NT2/D1 (cell line): ENCODE measurements around the gene MXD1.

ENCODE experiments used
- DNase-seq: peaks from one replicate; pipeline ENCODE4 v3.0.0-alpha.2; 2011; ENCODE audit warnings: low read depth, low spot score
- H3K27me3 ChIP-seq: 2 replicates; pipeline ENCODE4 v1.6.0; 2011; ENCODE audit warnings: mild to moderate bottlenecking; ENCODE audit not compliant: insufficient read length, insufficient read depth
- H3K36me3 ChIP-seq: 2 replicates; pipeline ENCODE4 v1.6.1; 2011; ENCODE audit warnings: mild to moderate bottlenecking, low read length, mixed read lengths; ENCODE audit not compliant: insufficient read depth, insufficient read length
- H3K4me1 ChIP-seq: 2 replicates; pipeline ENCODE4 v1.5.1; 2011; ENCODE audit not compliant: insufficient read depth, insufficient read length
- H3K4me3 ChIP-seq: 2 replicates; pipeline ENCODE4 v1.5.1; 2011; ENCODE audit warnings: low read depth; ENCODE audit not compliant: insufficient read length
- H3K9ac ChIP-seq: 2 replicates; pipeline ENCODE4 v1.6.0; 2011; ENCODE audit warnings: low read depth; ENCODE audit not compliant: insufficient read length
- H3K9me3 ChIP-seq: 2 replicates; pipeline ENCODE4 v1.5.1; 2011; ENCODE audit warnings: mild to moderate bottlenecking, low read length; ENCODE audit not compliant: insufficient read depth
- SUZ12 ChIP-seq: IDR thresholded peaks from 2 replicates; pipeline ENCODE4 v1.6.1; 2011; ENCODE audit not compliant: insufficient read length, insufficient read depth; ENCODE audit errors: extremely low read depth
- YY1 ChIP-seq: IDR thresholded peaks from 2 replicates; pipeline ENCODE4 v1.6.1; 2011; ENCODE audit not compliant: insufficient read length, insufficient read depth
- ZNF274 ChIP-seq: IDR thresholded peaks from 2 replicates; pipeline ENCODE4 v1.6.1; 2011; ENCODE audit warnings: mild to moderate bottlenecking, low read depth, low read length

MXD1 gene

DNA sequence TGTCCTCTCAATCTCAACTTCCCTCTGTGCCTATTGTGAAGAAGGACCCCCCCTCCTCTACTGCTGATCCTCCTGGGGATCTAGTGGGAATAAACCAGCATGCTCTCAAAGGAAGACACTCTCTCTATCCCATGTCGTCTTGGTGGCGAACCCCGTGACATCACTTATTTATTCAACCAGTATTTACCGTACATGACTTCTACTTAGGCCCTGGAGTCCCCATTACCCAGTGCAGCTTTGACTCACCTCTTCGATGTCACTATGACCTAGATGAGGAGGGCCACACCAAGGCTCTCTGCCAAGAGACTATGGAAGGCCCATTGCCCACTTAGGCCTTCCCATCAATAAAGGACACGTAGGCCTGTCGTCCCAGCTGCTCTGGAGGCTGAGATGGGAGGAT, 29.8 kb downstream of the MXD1 start:
- TF ChIP-seq ZNF274 (no peak), YY1 (no peak), SUZ12 (no peak)
- no peak for DNase-seq
- Histone ChIP-seq H3K4me3 (no peak overlapping the region), H3K9me3 (no peaks in the 10 kb centered on the region), H3K9ac (no peak overlapping the region), H3K36me3 (no peaks in the 10 kb centered on the region), H3K4me1 (no peaks in the 10 kb centered on the region), H3K27me3 (no peaks in the 10 kb centered on the region)

DNA sequence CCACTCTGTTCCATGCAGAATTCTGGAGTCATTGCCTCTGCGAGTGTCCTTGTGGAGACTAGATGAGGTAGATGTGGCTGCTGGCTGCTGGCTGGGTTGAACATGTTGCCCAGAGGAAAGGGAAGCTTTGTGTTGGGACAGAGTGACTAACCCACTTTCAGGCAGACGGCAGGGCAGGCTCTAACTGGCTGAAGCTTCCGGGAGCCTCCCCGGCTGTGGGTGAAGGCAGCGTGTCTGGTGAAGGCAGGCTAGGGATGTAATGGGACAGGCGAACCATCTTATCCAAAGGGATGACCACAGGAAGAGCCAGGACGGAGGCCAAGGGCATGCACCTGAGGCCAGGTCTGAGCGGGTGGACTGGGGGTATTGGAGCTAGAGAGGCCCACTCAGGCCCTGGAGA, 30.5 kb downstream of the MXD1 start:
- H3K27me3 ChIP-seq = no peaks in the 10 kb centered on the region

DNA sequence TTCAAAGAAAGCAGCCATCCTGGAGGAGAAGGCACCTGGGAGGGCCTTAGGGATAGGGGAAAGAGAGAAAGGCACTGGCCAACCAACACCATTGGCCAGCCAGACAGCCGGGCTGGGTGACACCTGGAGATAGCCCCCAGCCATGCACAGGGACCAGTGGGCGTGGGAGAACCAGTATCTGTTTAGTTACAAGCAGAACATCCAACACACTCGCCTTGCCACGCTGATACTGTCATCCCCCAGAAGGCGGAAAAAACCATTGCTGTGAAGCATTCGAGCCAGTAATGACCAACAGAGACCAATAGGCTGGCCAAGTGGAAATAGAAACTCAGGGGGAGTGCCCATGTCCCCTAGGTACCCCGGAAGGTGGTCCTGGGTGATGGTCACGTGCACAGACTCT, 31.0 kb downstream of the MXD1 start:
- H3K4me1 ChIP-seq = no peaks in the 10 kb centered on the region
- DNase-seq = no peak
- no peaks in the 10 kb centered on the region for H3K36me3 ChIP-seq
- H3K9me3 ChIP-seq = no peaks in the 10 kb centered on the region
- no peaks in the 10 kb centered on the region for H3K27me3 ChIP-seq
- no peak overlapping the region for H3K4me3 ChIP-seq
- TF ChIP-seq ZNF274 (no peak), SUZ12 (no peak), YY1 (no peak)
- no peak overlapping the region for H3K9ac ChIP-seq

More for the DNA sequence above, 30.5 kb downstream of the MXD1 start:
- Histone ChIP-seq H3K9ac (no peak overlapping the region), H3K36me3 (no peaks in the 10 kb centered on the region), H3K4me1 (no peaks in the 10 kb centered on the region), H3K9me3 (no peaks in the 10 kb centered on the region), H3K4me3 (no peak overlapping the region)
- TF ChIP-seq SUZ12 = no peak
- TF ChIP-seq ZNF274 = no peak
- TF ChIP-seq YY1 = no peak
- no peak for DNase-seq

DNA sequence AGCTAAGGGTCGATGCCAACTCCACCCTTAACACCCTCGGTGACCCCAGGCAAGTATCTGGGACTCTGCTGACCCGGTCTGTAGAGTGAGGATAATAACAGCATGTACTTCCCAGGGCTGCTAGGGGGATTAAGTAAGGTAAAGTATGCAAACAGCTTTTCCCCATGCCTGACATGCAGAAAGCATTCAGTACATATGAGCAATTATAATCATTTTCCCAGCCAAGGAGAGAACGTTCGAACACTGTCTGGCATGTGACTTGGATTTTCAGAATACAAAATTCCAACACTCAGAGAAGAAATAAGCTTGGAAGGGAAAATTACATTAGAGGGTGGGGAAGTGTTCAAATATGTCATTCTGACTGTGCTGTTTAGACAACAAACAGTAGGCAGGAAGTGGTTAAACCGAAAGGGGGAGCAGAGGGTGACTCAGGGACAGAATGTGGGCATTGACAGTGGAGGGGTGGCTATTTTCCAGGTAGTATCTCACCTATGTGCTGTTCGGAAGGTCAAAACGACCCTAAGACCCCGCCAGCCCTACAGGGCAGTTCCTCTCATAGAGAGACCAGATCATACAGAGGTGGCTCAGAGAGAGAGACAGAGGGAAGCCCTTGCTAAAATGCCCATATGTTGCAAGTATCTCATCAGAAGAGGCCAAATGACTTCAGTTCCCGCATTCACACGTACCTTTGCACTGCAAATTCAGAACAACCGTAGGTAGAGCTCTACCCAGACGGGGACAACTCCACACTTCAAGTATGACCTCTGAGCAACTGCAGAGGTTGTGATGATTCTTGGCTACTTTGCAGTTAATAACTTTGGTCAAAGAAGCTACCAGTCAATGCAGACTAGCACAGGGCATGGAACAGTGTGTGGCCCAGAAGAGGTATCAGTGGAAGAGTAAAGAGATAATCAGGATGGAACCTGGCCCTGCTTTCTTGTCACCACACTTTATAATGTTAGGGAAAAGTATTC, 31.7 kb downstream of the MXD1 start:
- no peak for TF ChIP-seq YY1
- TF ChIP-seq ZNF274 = no peak
- TF ChIP-seq SUZ12 = no peak
- H3K9me3 ChIP-seq = no peaks in the 10 kb centered on the region
- no peaks in the 10 kb centered on the region for H3K27me3 ChIP-seq
- H3K4me3 ChIP-seq = no peak overlapping the region
- no peak for DNase-seq
- no peaks in the 10 kb centered on the region for H3K4me1 ChIP-seq
- H3K9ac ChIP-seq = no peak overlapping the region
- H3K36me3 ChIP-seq = no peaks in the 10 kb centered on the region

DNA sequence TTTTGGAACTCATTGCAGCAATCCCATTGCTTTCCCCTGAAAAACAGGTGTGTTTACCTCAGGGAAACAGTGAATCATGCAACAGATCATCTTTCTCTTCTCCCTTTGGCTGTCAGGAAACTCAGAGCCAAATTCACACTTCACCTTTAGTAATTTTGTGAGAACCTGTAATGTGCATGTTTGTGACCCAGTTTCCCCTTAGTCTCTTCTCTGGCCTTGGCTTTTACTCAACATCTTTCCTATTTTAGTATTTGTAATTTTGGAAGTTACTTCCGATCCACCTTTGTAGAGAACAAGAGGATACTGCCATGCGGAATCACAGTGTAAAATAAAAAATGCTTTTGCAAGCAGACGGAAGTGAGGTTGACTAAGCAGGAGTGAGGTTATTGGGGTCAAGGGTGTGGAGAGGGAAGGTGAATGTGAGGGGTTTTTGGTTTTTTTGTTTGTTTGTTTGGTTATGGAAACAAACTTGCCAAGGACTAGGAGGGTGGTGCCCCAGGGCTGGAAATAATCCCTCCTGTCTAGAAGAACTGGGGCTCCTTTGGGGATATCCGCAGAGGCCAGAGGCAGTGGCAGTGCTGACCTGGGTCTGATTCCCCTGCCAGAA, 32.5 kb downstream of the MXD1 start:
- no peak for DNase-seq
- no peak overlapping the region for H3K9ac ChIP-seq
- no peak overlapping the region for H3K4me3 ChIP-seq
- H3K9me3 ChIP-seq = no peaks in the 10 kb centered on the region
- no peaks in the 10 kb centered on the region for H3K4me1 ChIP-seq
- H3K27me3 ChIP-seq = no peaks in the 10 kb centered on the region
- TF ChIP-seq ZNF274 = no peak
- no peak for TF ChIP-seq SUZ12
- TF ChIP-seq YY1 = no peak
- no peaks in the 10 kb centered on the region for H3K36me3 ChIP-seq

DNA sequence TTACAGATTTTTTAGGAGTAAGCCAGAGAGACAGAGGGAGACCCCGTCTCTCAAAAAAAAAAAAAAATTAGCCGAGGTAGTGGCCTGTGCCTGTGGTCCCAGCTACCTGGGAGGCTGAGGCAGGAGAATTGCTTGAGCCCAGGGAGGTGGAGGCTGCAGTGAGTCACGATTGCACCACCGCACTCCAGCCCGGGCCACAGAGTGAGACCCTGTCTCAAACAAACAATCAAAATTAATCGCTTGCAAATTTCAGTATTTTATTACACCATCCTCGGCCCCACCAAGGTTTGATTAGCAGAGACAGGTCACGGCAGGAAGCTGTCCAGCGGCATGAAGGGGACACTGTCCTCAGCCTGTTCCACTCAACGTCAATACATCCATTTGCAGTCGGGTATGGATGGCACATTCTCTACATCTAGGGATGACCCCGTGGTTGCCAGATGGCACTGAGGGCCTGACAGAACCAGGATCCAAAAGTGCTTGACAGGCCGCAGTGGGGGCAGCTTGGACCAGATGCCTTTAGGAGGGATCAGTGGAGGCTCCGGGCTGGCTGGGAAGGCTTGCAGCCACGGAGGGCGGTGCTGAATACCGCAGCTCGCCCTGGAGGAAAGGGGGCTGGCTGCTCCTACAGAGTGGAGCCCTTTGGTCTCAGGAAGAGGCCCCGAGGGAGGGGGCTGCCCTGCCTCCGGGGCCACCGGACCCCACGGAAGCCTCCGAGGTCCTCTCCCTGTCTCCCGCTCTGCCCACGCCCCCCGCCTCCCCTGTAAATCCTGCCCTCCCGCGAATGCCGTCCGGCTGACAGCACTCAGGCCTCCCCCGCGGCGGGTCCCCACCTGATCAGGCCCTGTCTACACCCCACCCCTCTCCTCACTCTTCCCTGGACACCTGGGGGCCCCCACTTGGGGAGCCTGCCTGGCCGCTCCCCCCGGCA, 33.4 kb downstream of the MXD1 start:
- Histone ChIP-seq H3K4me1 (no peaks in the 10 kb centered on the region), H3K9ac (no peak overlapping the region), H3K36me3 (no peaks in the 10 kb centered on the region), H3K27me3 (no peaks in the 10 kb centered on the region), H3K4me3 (no peak overlapping the region), H3K9me3 (no peaks in the 10 kb centered on the region)
- DNase-seq = no peak
- no peak for TF ChIP-seq SUZ12
- TF ChIP-seq ZNF274 = no peak
- no peak for TF ChIP-seq YY1
